K562 (cell line): ENCODE measurements around the gene CENPB. TPM values are rescaled to one million over a fixed set of nuclear protein-coding genes. Genes with fewer than 3 reads are reported as not detected.

ENCODE experiments used
- ADNP ChIP-seq: fragments of 200-800 bp; sonication (Bioruptor generic); IDR thresholded peaks from 2 replicates; pipeline ENCODE4 v1.6.1; 2016; ENCODE audit warnings: missing genetic modification characterization, missing compliant biosample characterization
- ARHGAP35 ChIP-seq: fragments of 450-650 bp; IDR thresholded peaks from 2 replicates; pipeline ENCODE4 v1.6.1; 2018; ENCODE audit not compliant: partially characterized antibody
- BCL6 ChIP-seq: fragments of 250-450 bp; sonication (Bioruptor Pico); IDR thresholded peaks from 2 replicates; pipeline ENCODE4 v1.4.0; 2020
- BCOR ChIP-seq: fragments of 450-650 bp; IDR thresholded peaks from 2 replicates; pipeline ENCODE4 v1.6.1; 2016
- GATAD2B ChIP-seq: fragments of 450-650 bp; IDR thresholded peaks from 2 replicates; pipeline ENCODE4 v1.6.1; 2017; ENCODE audit warnings: mild to moderate bottlenecking, borderline replicate concordance
- MAX ChIP-seq: sonication (generic); formaldehyde crosslinking; IDR thresholded peaks from 2 replicates; pipeline ENCODE4 v1.9.0; 2022; ENCODE audit warnings: mild to moderate bottlenecking, missing genetic modification reagents
- MIER1 ChIP-seq: fragments of 450-650 bp; IDR thresholded peaks from 2 replicates; pipeline ENCODE4 v1.6.1; 2016; ENCODE audit warnings: antibody characterized with exemption, mild to moderate bottlenecking, low read depth
- NFRKB ChIP-seq: fragments of 450-650 bp; IDR thresholded peaks from 2 replicates; pipeline ENCODE4 v1.6.1; 2016; ENCODE audit warnings: low read depth
- SIN3A ChIP-seq, 2 experiments: fragments of 150-350 bp in 1 of 2; IDR thresholded peaks; 2 replicates each; pipeline ENCODE4 v1.6.1; 2011 to 2016; ENCODE audit warnings: borderline replicate concordance in 2 of 2, low read depth in 2 of 2, low read length in 2 of 2, mild to moderate bottlenecking in 2 of 2, moderate library complexity in 2 of 2; ENCODE audit not compliant: control insufficient read depth in 1 of 2
- ZBTB17 ChIP-seq: fragments of 450-650 bp; formaldehyde crosslinking; IDR thresholded peaks from 2 replicates; pipeline ENCODE4 v1.4.0; 2020; ENCODE audit warnings: mild to moderate bottlenecking
- ZNF184 ChIP-seq: sonication (generic); formaldehyde crosslinking; IDR thresholded peaks from 2 replicates; pipeline ENCODE4 v1.5.0; 2020; ENCODE audit warnings: missing genetic modification reagents
- polyA plus RNA-seq, 8 experiments: library from polyadenylated mRNA; depleted of rRNA in 4 of 8; stranded (reverse) in 5 of 8; unstranded in 3 of 8; fragments of >200 nt; fragmentation: Nextera tagmentation in 2 of 8; fragmentation: Illumina TruSeq in 1 of 8; extraction: Ambion mirVana in 2 of 8; extraction: Trizol in 1 of 8; gene quantifications; 2 replicates each; pipeline versions ENCODE4 v1.2.1 to v1.2.3, GENCODE V29; 2011 to 2014; ENCODE audit warnings: inconsistent platforms in 1 of 8, missing spikeins in 1 of 8
- total RNA-seq, 7 experiments: library from RNA; depleted of rRNA in 6 of 7; stranded (reverse); fragments of >200 nt in 6 of 7; fragmentation: Illumina TruSeq in 2 of 7; extraction: Trizol in 2 of 7; gene quantifications; 2 replicates each; pipeline versions ENCODE4 v1.2.1 to v1.2.3, GENCODE V29; 2011 to 2021; ENCODE audit warnings: low replicate concordance in 1 of 7
- TF ChIP-seq, protein P1 (sequence below): fragments of 450-650 bp; formaldehyde crosslinking; IDR thresholded peaks from 2 replicates; pipeline ENCODE4 v1.4.0; 2022; ENCODE audit warnings: missing genetic modification characterization
- TF ChIP-seq, protein P2 (sequence below), 2 experiments: fragments of 450-650 bp; IDR thresholded peaks; 2 replicates each; pipeline ENCODE4 v1.6.1; 2016; ENCODE audit warnings: mild to moderate bottlenecking in 2 of 2, borderline replicate concordance in 1 of 2, low read depth in 1 of 2, moderate library complexity in 1 of 2
- TF ChIP-seq, protein P3 (sequence below): fragments of 250-450 bp; sonication (Bioruptor Pico); IDR thresholded peaks from 2 replicates; pipeline ENCODE4 v1.5.0; 2021; ENCODE audit warnings: mild to moderate bottlenecking, borderline replicate concordance

The CENPB gene
- total and polyA plus RNA-seq, 9 of the 15 experiments (the other 6 are each of a cell fraction or from before 2014, with no cell fraction given), result 0.17 to 70.8 (median 24.9) TPM

- TF ChIP-seq ADNP (tag) (peak; percentile 96), SIN3A (IDR thresholded peaks at IDR 0.05; ENCODE audit: borderline replicate concordance in 2 of 2, control insufficient read depth in 1 of 2, low read depth in 2 of 2, low read length in 2 of 2) (peak; percentile 24 to 71; a peak in 1 of 4 replicates), ZNF184 (CRISPR knock-in tag) (no peak), MIER1 (no peak), ZBTB17 (CRISPR knock-in tag) (no peak), BCL6 (CRISPR knock-in tag) (no peak), ARHGAP35 (no peak), BCOR (peak; percentile 97), GATAD2B (0 out of 2 replicates have a peak, but pooled peaks have one; percentile 18), MAX (CRISPR knock-in tag) (peak; percentile 85), NFRKB (peak; percentile 16; the same call in 1 of the 2 replicates)
- TF ChIP-seq, protein P1, sequence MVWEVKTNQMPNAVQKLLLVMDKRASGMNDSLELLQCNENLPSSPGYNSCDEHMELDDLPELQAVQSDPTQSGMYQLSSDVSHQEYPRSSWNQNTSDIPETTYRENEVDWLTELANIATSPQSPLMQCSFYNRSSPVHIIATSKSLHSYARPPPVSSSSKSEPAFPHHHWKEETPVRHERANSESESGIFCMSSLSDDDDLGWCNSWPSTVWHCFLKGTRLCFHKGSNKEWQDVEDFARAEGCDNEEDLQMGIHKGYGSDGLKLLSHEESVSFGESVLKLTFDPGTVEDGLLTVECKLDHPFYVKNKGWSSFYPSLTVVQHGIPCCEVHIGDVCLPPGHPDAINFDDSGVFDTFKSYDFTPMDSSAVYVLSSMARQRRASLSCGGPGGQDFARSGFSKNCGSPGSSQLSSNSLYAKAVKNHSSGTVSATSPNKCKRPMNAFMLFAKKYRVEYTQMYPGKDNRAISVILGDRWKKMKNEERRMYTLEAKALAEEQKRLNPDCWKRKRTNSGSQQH, result no peak
- TF ChIP-seq, protein P2, sequence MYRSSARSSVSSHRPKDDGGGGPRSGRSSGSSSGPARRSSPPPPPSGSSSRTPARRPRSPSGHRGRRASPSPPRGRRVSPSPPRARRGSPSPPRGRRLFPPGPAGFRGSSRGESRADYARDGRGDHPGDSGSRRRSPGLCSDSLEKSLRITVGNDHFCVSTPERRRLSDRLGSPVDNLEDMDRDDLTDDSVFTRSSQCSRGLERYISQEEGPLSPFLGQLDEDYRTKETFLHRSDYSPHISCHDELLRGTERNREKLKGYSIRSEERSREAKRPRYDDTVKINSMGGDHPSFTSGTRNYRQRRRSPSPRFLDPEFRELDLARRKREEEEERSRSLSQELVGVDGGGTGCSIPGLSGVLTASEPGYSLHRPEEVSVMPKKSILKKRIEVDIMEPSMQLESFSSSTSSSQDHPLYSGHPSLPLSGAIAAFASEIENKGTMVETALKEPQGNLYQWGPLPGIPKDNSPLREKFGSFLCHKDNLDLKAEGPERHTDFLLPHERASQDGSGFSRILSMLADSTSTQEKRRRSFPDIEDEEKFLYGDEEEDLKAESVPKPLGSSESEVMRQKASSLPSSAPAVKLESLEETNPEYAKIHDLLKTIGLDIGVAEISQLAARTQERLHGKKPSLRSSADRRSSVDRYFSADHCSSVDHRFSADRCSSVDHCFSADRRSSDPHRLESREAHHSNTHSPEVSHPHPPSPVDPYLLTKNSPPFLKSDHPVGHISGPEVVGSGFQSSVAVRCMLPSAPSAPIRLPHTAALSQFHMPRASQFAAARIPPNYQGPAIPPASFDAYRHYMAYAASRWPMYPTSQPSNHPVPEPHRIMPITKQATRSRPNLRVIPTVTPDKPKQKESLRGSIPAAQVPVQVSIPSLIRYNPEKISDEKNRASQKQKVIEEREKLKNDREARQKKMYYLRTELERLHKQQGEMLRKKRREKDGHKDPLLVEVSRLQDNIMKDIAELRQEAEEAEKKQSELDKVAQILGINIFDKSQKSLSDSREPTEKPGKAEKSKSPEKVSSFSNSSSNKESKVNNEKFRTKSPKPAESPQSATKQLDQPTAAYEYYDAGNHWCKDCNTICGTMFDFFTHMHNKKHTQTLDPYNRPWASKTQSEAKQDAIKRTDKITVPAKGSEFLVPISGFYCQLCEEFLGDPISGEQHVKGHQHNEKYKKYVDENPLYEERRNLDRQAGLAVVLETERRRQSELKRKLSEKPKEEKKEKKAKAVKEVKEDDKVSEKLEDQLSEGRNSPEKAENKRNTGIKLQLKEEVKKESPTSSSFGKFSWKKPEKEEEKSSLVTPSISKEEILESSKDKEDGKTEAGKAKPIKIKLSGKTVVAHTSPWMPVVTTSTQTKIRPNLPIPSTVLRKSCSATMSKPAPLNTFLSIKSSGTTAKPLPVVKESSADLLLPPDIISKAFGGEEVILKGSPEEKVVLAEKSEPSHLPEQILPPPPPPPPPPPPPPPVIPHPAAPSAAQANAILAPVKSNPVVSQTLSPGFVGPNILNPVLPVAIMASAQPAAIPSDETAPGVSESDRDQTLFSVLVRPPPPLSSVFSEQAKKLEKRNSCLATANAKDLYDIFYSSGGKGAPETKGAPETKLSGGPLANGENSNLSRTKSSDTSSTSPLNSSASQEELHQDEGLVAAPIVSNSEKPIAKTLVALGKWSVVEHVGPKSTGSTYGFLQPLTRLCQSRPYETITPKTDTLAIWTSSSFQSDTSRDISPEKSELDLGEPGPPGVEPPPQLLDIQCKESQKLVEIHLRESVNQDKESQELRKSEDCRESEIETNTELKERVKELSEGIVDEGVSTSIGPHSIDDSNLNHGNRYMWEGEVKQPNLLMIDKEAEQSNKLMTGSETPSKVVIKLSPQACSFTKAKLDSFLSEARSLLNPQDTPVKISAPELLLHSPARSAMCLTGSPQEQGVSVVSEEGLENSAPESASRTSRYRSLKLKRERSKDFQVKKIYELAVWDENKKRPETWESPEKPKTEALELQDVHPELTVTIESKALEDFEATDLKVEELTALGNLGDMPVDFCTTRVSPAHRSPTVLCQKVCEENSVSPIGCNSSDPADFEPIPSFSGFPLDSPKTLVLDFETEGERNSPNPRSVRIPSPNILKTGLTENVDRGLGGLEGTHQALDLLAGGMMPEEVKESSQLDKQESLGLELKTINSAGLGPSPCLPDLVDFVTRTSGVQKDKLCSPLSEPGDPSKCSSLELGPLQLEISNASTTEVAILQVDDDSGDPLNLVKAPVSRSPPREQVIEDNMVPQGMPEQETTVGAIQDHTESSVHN (IDR thresholded peaks at IDR 0.05; ENCODE audit: borderline replicate concordance in 1 of 2, low read depth in 1 of 2), result no peak
- TF ChIP-seq, protein P3, sequence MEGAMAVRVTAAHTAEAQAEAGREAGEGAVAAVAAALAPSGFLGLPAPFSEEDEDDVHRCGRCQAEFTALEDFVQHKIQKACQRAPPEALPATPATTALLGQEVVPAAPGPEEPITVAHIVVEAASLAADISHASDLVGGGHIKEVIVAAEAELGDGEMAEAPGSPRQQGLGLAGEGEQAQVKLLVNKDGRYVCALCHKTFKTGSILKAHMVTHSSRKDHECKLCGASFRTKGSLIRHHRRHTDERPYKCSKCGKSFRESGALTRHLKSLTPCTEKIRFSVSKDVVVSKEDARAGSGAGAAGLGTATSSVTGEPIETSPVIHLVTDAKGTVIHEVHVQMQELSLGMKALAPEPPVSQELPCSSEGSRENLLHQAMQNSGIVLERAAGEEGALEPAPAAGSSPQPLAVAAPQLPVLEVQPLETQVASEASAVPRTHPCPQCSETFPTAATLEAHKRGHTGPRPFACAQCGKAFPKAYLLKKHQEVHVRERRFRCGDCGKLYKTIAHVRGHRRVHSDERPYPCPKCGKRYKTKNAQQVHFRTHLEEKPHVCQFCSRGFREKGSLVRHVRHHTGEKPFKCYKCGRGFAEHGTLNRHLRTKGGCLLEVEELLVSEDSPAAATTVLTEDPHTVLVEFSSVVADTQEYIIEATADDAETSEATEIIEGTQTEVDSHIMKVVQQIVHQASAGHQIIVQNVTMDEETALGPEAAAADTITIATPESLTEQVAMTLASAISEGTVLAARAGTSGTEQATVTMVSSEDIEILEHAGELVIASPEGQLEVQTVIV (CRISPR knock-in tag), result no peak
Observed at GRCh38 chr20:3795511-3796468, 9.2 kb upstream of the CENPB start, which contains the start of gene CDC25B (continued).
